ENCODE results near the gene TMEM263.

Gene TMEM263

DNA sequence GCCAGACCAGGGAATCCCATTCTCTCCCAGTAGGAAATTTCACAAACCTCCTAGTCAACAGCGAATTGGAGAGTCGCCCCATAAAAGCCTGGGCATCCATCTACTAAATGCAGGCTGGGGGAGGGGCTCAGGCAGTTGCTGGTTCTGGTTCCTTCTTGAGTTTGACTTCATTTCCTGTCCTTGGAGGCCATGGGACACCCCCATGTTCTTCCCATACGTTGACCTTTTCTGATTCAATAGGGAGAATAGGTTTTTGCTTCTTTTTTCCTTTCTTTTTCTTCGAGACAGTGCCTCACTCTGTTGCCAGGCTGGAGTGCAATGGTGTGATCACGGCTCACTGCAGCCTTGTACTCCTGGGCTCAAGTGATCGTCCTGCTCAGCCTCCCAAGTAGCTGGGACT, 44.1 kb upstream of the TMEM263 start:
- TF ChIP-seq, protein P1, sequence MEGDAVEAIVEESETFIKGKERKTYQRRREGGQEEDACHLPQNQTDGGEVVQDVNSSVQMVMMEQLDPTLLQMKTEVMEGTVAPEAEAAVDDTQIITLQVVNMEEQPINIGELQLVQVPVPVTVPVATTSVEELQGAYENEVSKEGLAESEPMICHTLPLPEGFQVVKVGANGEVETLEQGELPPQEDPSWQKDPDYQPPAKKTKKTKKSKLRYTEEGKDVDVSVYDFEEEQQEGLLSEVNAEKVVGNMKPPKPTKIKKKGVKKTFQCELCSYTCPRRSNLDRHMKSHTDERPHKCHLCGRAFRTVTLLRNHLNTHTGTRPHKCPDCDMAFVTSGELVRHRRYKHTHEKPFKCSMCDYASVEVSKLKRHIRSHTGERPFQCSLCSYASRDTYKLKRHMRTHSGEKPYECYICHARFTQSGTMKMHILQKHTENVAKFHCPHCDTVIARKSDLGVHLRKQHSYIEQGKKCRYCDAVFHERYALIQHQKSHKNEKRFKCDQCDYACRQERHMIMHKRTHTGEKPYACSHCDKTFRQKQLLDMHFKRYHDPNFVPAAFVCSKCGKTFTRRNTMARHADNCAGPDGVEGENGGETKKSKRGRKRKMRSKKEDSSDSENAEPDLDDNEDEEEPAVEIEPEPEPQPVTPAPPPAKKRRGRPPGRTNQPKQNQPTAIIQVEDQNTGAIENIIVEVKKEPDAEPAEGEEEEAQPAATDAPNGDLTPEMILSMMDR (IDR thresholded peaks at IDR 0.05; ENCODE audit: low read depth, low read length, missing control alignments), result no peak

DNA sequence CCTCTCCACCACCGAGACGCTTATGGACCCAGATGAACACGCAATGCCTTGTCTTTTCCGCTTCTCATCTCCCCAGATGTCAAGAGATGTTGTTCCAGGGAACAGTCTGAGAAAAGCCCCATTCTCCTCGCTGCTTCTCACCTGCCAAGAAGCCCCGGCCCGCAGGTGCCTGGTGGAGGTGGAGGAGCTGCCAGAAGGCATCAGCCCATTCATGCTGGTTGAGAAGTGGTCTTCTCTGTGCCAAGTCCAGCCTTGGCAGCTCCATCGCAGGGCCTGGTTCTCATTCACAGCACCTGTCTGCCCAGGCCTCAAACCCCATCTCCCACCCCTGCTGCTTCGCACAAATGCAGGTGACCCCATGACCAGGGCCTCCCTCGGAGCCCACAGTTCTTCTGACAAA, 42.3 kb upstream of the TMEM263 start:
- H3K4me3 ChIP-seq (ENCODE audit: low read depth, low read length), result no peak overlapping the region
- DNase-seq (ENCODE audit: low read depth), result no peak
- TF ChIP-seq, protein P1 (IDR thresholded peaks at IDR 0.05; ENCODE audit: low read depth, low read length, missing control alignments), result no peak

More for the DNA sequence above, 44.1 kb upstream of the TMEM263 start:
- H3K4me3 ChIP-seq (ENCODE audit: low read depth, low read length), result no peak overlapping the region
- DNase-seq (ENCODE audit: low read depth), result no peak

DNA sequence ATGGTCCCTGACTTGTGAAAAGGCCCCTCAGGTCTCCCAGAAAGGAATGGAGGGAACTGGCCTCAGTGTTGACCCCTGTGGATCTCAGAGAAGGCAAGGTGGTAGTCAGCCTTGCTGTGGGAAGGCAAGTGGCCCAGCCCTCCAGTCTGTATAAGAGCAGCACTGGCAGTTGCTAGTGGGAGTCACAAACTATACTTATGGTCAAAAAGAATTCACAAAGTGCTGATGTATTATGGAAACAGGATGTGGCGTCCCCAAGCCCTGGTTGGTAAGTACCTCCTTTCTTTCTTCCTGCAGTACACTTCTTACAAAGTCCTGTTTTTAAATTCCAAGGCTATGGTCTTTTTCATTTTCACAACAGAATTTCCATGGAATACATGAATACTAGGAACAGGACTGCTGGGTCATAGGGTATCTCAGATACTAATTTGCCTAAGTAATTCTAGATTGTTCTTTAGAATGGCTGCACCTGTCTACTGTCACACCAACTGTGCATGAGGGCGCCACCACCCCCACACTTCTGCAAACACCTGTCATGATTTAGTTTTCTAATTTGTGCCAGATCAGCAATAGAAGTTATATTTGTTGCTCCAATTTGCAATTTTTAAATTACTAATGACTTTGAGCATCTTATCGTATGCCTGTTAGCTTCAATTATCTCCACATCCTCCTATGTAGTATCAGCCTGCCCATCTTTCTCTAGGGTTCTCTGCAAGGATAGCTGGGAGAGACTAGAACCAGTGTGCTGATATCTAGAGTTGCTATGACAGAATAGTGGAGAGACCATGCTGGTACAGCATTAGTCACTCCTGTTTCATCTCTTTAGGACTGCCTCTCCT, 40.7 kb upstream of the TMEM263 start:
- DNase-seq (ENCODE audit: low read depth), result peak; percentile 57
- TF ChIP-seq, protein P1 (IDR thresholded peaks at IDR 0.05; ENCODE audit: low read depth, low read length, missing control alignments), result no peak

DNA sequence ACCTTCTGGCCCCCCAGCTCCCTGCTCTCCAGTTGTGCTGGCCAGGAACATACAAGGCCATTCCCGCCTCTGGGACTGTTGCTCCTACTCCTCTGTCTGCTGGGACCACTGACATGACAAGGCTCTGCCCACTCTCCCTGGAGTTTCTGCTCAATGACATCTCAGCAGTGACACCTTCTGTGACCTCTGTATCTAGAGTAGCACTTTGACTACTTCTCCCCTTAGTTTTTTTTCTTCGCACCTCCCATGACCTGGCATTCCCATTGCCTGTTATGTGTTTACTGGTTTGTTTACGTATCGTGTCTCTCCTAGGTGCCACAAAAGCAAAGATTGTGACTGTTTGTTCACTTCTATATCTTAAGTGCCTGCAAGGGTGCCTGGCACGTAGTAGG, 40.1 kb upstream of the TMEM263 start:
- H3K4me3 ChIP-seq (ENCODE audit: low read depth, low read length), result no peak overlapping the region
- DNase-seq (ENCODE audit: low read depth), result no peak
- TF ChIP-seq, protein P1 (IDR thresholded peaks at IDR 0.05; ENCODE audit: low read depth, low read length, missing control alignments), result no peak

More for the DNA sequence above, 40.7 kb upstream of the TMEM263 start:
- no peak overlapping the region for H3K4me3 ChIP-seq (ENCODE audit: low read depth, low read length)

DNA sequence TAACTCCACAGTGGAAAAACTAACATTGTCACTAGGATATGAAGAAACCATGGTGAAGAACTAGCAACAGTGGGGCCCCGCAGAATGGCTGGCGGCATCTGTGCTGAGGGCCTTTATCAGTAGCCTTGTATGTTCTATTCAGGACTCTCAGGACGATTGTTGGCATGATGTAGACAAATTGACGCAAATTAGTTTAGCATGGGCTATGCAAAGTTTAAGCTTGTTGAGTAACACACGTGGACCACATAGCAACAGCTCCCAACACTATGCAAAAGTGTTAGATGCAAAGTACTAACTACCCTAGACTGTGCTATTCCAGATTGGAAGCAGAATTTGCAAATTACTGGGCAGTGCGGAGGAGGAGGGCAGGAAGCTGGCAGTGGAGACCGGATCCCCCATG, 38.2 kb upstream of the TMEM263 start:
- H3K4me3 ChIP-seq (ENCODE audit: low read depth, low read length), result no peak overlapping the region
- DNase-seq (ENCODE audit: low read depth), result no peak
- TF ChIP-seq, protein P1 (IDR thresholded peaks at IDR 0.05; ENCODE audit: low read depth, low read length, missing control alignments), result no peak

DNA sequence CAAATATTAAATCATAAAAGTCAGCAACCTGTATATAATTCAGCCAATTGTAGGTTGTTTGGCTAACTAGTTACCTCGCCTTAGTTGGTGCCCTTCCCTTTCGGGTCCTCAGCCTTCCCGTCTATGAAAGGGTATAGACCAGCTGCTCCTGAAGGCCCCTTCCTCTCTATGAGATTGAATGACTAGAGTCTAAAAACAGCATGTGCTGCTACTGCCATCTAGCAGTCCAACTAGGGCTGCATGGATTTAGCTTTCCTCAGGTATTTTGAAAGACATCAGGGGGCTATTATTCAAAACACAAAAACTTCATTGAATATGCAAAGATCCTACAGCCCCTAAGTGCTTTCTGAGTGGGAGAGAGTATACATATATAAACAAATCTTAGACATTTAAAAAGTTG, 37.0 kb upstream of the TMEM263 start:
- TF ChIP-seq, protein P1 (IDR thresholded peaks at IDR 0.05; ENCODE audit: low read depth, low read length, missing control alignments), result peak; percentile 52
- no peak overlapping the region for H3K4me3 ChIP-seq (ENCODE audit: low read depth, low read length)
- no peak for DNase-seq (ENCODE audit: low read depth)
